Endothelial cell of umbilical vein (primary cell): ENCODE measurements around the gene RASGRP1.

ENCODE experiments used
- CTCF ChIP-seq, 2 donors: IDR thresholded peaks; 1 replicate in 1 of 2; 2 replicates in 1 of 2; pipeline ENCODE4 v1.5.1; 2011; ENCODE audit warnings: low read length in 2 of 2, mild to moderate bottlenecking in 2 of 2, moderate library complexity in 2 of 2, control low read depth in 1 of 2, inconsistent platforms in 1 of 2, low read depth in 1 of 2; ENCODE audit not compliant: insufficient read depth in 1 of 2; ENCODE audit errors: extremely low read depth in 1 of 2
- GATA2 ChIP-seq: IDR thresholded peaks from 2 replicates; pipeline ENCODE4 v1.7.0; 2011; ENCODE audit warnings: low read depth, mild to moderate bottlenecking, moderate library complexity, mixed read lengths, low read length; ENCODE audit not compliant: insufficient read length, insufficient read depth
- POLR2A ChIP-seq: IDR thresholded peaks from 2 replicates; pipeline ENCODE4 v1.6.1; 2012; ENCODE audit warnings: low read depth, mild to moderate bottlenecking, control low read depth, low read length

GRCh38 chr15:38559636-38560307 lies 4.8 kb downstream of the RASGRP1 start:
- TF ChIP-seq CTCF (IDR thresholded peaks at IDR 0.05; ENCODE audit: extremely low read depth in 1 of 2, insufficient read depth in 1 of 2, low read depth in 1 of 2, low read length in 2 of 2) = no peak
- TF ChIP-seq POLR2A = no peak
- no peak for TF ChIP-seq GATA2
